ENCODE measurements around the gene MZB1.

GRCh38 chr5:139410993-139411828 lies 21.5 kb upstream of the MZB1 start:
- TF ChIP-seq POLR2AphosphoS5 (IDR thresholded peaks at IDR 0.05) (no peak), RAD21 (conservative IDR thresholded peaks at IDR 0.05) (no peak), CTCF (IDR thresholded peaks at IDR 0.05; ENCODE audit: poor library complexity, severe bottlenecking) (no peak), SMC3 (conservative IDR thresholded peaks at IDR 0.05; ENCODE audit: poor library complexity) (no peak), REST (IDR thresholded peaks at IDR 0.05; ENCODE audit: borderline replicate concordance) (no peak), EZH2 (IDR thresholded peaks at IDR 0.05; ENCODE audit: borderline replicate concordance, insufficient read depth, low read length, poor library complexity, severe bottlenecking) (no peak), MXI1 (conservative IDR thresholded peaks at IDR 0.05; ENCODE audit: poor library complexity, severe bottlenecking) (no peak), EP300 (conservative IDR thresholded peaks at IDR 0.05; ENCODE audit: poor library complexity, severe bottlenecking) (no peak), TAF1 (IDR thresholded peaks at IDR 0.05; ENCODE audit: low read depth) (no peak)

All from neural cell (in vitro differentiated cells).